GM06990 (cell line): ENCODE results near the gene ZNF844.
"Not testable (repeated sequence)": the region's sequence is repeated elsewhere in the genome, so short reads cannot be mapped to it uniquely, and the experiment has no call there.

Experiments used
- DNase-seq: peaks from one replicate; pipeline ENCODE4 v3.0.0-alpha.2; 2011; ENCODE audit not compliant: insufficient read length; ENCODE audit errors: extremely low read depth
- H3K27me3 ChIP-seq: replicated peaks from 2 replicates; pipeline ENCODE4 v1.6.0; 2011; ENCODE audit warnings: low read length; ENCODE audit not compliant: control insufficient read depth, insufficient read depth
- H3K36me3 ChIP-seq: 2 replicates; pipeline ENCODE4 v1.5.1; 2011; ENCODE audit warnings: low read length; ENCODE audit not compliant: control insufficient read depth, insufficient read depth
- H3K4me3 ChIP-seq: replicated peaks from 2 replicates; pipeline ENCODE4 v1.5.1; 2011; ENCODE audit warnings: low read depth, mild to moderate bottlenecking, control low read depth, low read length
- CTCF ChIP-seq: IDR thresholded peaks from 2 replicates; pipeline ENCODE4 v1.5.1; 2011; ENCODE audit warnings: low read length, control low read depth, mild to moderate bottlenecking, inconsistent platforms; ENCODE audit not compliant: insufficient read depth, poor library complexity, severe bottlenecking

Gene ZNF844

DNA sequence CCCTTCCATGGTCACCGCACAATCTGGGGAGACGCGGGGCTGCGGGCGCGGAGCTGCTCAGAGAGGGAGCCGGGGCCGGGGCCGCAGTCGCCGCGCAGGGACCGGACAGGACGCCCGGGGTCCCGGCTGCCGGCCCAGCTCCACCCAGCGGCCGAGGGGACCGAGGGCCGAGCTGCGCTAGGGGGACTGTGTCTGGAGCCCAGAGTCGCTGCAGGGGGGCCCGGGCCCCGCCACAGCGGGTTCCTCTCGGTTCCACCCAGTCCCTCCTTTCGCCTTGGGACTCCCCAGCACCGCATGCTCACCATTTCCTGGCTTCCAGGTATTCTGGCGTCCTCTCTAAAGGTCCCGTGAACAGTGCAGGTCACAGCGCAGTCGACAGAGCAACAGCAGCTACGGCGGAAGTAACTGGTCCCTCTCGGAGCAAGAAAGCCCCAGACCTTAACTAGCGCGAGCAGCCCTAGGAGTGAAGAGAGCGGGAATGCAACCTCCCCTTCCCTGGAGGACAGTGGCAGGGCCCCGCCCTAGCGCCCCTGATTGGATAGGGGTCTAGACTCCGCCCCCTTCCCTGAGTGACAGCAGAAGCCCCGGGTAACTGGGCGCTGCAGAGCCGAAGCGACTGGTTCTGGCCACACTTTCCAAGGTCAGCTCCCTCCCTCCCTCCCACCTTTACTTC, 11.9 kb upstream of the ZNF844 start, which contains the start of gene ZNF878:
TSS of gene ZNF878 (minus strand) at position 465 of the 673 bp plus-strand sequence. CDS start at position 305, 160 bp downstream.
- H3K27me3 ChIP-seq = no peaks in the 10 kb centered on the region
- peak within 1 kb of the TSS; percentile 83 for H3K4me3 ChIP-seq
- DNase-seq = peak; percentile 83
- no peaks in the 10 kb centered on the region for H3K36me3 ChIP-seq
- peak; percentile 34 for TF ChIP-seq CTCF

GRCh38 chr19:12055784-12056183, 8.7 kb upstream of the ZNF844 start:
- no peak for DNase-seq
- no peaks in the 10 kb centered on the region for H3K27me3 ChIP-seq
- TF ChIP-seq CTCF = no peak
- no peak overlapping the region for H3K4me3 ChIP-seq
- no peaks in the 10 kb centered on the region for H3K36me3 ChIP-seq

- Histone ChIP-seq H3K36me3 (peaks cover 9% of the 10 kb centered on the region), H3K27me3 (no peaks in the 10 kb centered on the region), H3K4me3 (no peak overlapping the region)
- TF ChIP-seq CTCF = no peak
- DNase-seq = no peak
Measured at GRCh38 chr19:12075538-12076139, 11.1 kb downstream of the ZNF844 start.

GRCh38 chr19:12076331-12076730, 11.8 kb downstream of the ZNF844 start:
- not testable (repeated sequence) for DNase-seq, H3K27me3 ChIP-seq, H3K36me3 ChIP-seq, H3K4me3 ChIP-seq

GRCh38 chr19:12077375-12077774, 12.8 kb downstream of the ZNF844 start:
- Histone ChIP-seq H3K4me3 (no peak overlapping the region), H3K36me3 (peaks cover 9% of the 10 kb centered on the region), H3K27me3 (no peaks in the 10 kb centered on the region)
- DNase-seq = no peak
- no peak for TF ChIP-seq CTCF

DNA sequence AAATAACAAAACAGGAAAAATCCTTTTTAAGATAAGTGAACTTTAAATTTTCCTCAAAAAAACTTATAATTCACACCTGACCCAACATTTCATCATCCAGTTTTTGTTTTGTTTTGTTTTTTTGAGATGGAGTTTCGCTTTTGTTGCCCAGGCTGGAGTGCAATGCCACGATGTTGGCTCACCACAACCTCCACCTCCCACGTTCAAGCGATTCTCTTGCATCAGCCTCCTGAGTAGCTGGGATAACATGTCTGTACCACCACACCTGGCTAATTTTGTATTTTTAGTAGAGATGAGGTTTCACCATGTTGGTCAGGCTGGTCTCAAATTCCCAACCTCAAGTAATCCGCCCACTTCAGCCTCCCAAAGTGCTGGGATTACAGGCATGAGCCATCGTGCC, 18.8 kb downstream of the ZNF844 start:
- not testable (repeated sequence) for H3K4me3 ChIP-seq, DNase-seq, H3K36me3 ChIP-seq, H3K27me3 ChIP-seq
